Right cardiac atrium (tissue), 5 donors: Measurements from ENCODE around the gene PHF21A. TPM values are rescaled to one million over a fixed set of nuclear protein-coding genes. Genes with fewer than 3 reads are reported as not detected.
A peak's percentile ranks its signal among the peaks of the same experiment; 100 is the strongest.
"Not testable (repeated sequence)": the region's sequence is repeated elsewhere in the genome, so short reads cannot be mapped to it uniquely, and the experiment has no call there.

Experiments used
- ATAC-seq, 2 donors: fragments of 200-7000 bp; cut with Tn5 transposase; one replicate each; pipeline versions ENCODE4 v1.8.0 to v1.9.1; 2020; ENCODE audit warnings: moderate library complexity in 2 of 2, mild to moderate bottlenecking in 1 of 2
- DNase-seq, 3 donors: peaks; one replicate each; pipeline ENCODE4 v3.0.0-alpha.2; 2020
- H3K27ac ChIP-seq: one replicate; pipeline ENCODE4 v1.5.1; 2013; ENCODE audit warnings: mild to moderate bottlenecking, low read length, control low read depth, moderate library complexity
- H3K27me3 ChIP-seq: one replicate; pipeline ENCODE4 v1.6.1; 2013; ENCODE audit not compliant: control insufficient read depth, insufficient read depth
- H3K4me1 ChIP-seq: one replicate; pipeline ENCODE4 v1.6.1; 2013; ENCODE audit warnings: low read length; ENCODE audit not compliant: control insufficient read depth, insufficient read depth
- H3K4me3 ChIP-seq: one replicate; pipeline ENCODE4 v1.5.1; 2013; ENCODE audit warnings: low read length, control low read depth
- H3K9me3 ChIP-seq: one replicate; pipeline ENCODE4 v1.6.1; 2013; ENCODE audit warnings: low read length; ENCODE audit not compliant: control insufficient read depth
- WGBS: extraction: QIAGEN DNeasy Blood & Tissue Kit; methylation state at CpG from one replicate; pipeline ENCODE4 v1.1.7; 2013; 5-methylcytosine and 5-hydroxymethylcytosine counted together
- intact Hi-C, 4 donors: fragments of 100-400 bp; cut with DNase I; formaldehyde crosslinking; loops; one replicate each; pipeline versions ENCODE4 v1.11.0 to v1.14.0; 2022 to 2023
- polyA plus RNA-seq: library from polyadenylated mRNA; stranded (reverse); fragments of 200-250 nt; gene quantifications from one replicate; pipeline ENCODE4 v1.2.3, GENCODE V29; 2013
- total RNA-seq, 4 donors: library from RNA; stranded (reverse); fragmentation: NEBNext Ultra II Directional; extraction: Animal tissue kit (Norgen Biotek cat#: 25700); gene quantifications; one replicate each; pipeline ENCODE4 v1.2.1, GENCODE V29; 2021
- donor health status: healthy with polysubstance abuse.
- donor health status: DM: no; HTN: yes; CAD: no.
- donor health status: DM: no; HTN: no; CAD: no.
- donor health status: DM: no; HTN: yes; CAD: no; lungs with severe emphysema.
- donor health status: DM: yes; HTN: yes; CAD: no.

Gene PHF21A
- total and polyA plus RNA-seq, 5 donors: 23.6 to 57.3 (median 51.7) TPM

GRCh38 chr11:46120346-46121300 lies 631 bp downstream of the PHF21A start:
- peak; percentile 78 to 79 for ATAC-seq
- WGBS: 2% methylated on average over 29 of the region's 29 CpGs
- H3K9me3 ChIP-seq: no peaks in the 10 kb centered on the region
- H3K27me3 ChIP-seq: no peaks in the 10 kb centered on the region
- peak overlapping the region; percentile 99 for H3K4me3 ChIP-seq
- H3K4me1 ChIP-seq: no peaks in the 10 kb centered on the region
- intact Hi-C loops: loop anchor here in 3 of 4 donors (2.0 to 10.0 kb wide), 3 partner anchors 118 to 194 kb away; no protein-coding TSS in a partner anchor
- DNase-seq: peak; percentile 47 to 80 (median 69)
- peak overlapping the region; percentile 100 for H3K27ac ChIP-seq

- peak overlapping the region; percentile 99 for H3K4me3 ChIP-seq
- WGBS: under 1% methylated on average over 56 of the region's 56 CpGs
- peak overlapping the region; percentile 82 for H3K27ac ChIP-seq
- ATAC-seq: peak; percentile 21 to 35
- H3K4me1 ChIP-seq: no peaks in the 10 kb centered on the region
- no peaks in the 10 kb centered on the region for H3K9me3 ChIP-seq
- peak; percentile 44 to 84 (median 80) for DNase-seq
- no peaks in the 10 kb centered on the region for H3K27me3 ChIP-seq
- intact Hi-C loops: loop anchor here (2.0 to 10.0 kb wide), 4 partner anchors 65 to 195 kb away; no protein-coding TSS in a partner anchor
Observed at GRCh38 chr11:46119352-46120216, 1.7 kb downstream of the PHF21A start.

- no peak for ATAC-seq
- intact Hi-C loops: loop anchor here in 2 of 4 donors (10.0 kb wide), 2 partner anchors 64 to 196 kb away; no protein-coding TSS in a partner anchor
Observed at GRCh38 chr11:46118702-46119351, 2.4 kb downstream of the PHF21A start.

GRCh38 chr11:46117842-46118241 lies 3.4 kb downstream of the PHF21A start:
- no peak overlapping the region for H3K27ac ChIP-seq
- H3K27me3 ChIP-seq: no peaks in the 10 kb centered on the region
- no peak for DNase-seq
- intact Hi-C loops: loop anchor here in 2 of 4 donors (10.0 kb wide), 2 partner anchors 63 to 197 kb away; no protein-coding TSS in a partner anchor
- no peaks in the 10 kb centered on the region for H3K4me1 ChIP-seq
- no peak for ATAC-seq
- peak overlapping the region; percentile 32 for H3K4me3 ChIP-seq
- no peaks in the 10 kb centered on the region for H3K9me3 ChIP-seq

More at GRCh38 chr11:46118702-46119351, 2.4 kb downstream of the PHF21A start:
- Histone ChIP-seq H3K4me3 (peak overlapping the region; percentile 99), H3K27me3 (no peaks in the 10 kb centered on the region), H3K9me3 (no peaks in the 10 kb centered on the region), H3K27ac (peak overlapping the region; percentile 82), H3K4me1 (no peaks in the 10 kb centered on the region)
- 18% methylated on average over 6 of the region's 6 CpGs for WGBS
- DNase-seq: no peak

GRCh38 chr11:46116712-46117037 lies 4.6 kb downstream of the PHF21A start:
- not testable (repeated sequence) for H3K9me3 ChIP-seq, DNase-seq, H3K4me1 ChIP-seq, H3K27ac ChIP-seq, H3K27me3 ChIP-seq, H3K4me3 ChIP-seq, ATAC-seq
- WGBS: 74% methylated on average over 10 of the region's 10 CpGs
- intact Hi-C loops: loop anchor here in 2 of 4 donors (10.0 kb wide), 2 partner anchors 62 to 198 kb away; no protein-coding TSS in a partner anchor

- H3K27me3 ChIP-seq: no peaks in the 10 kb centered on the region
- intact Hi-C loops: loop anchor here in 2 of 4 donors (10.0 kb wide), 2 partner anchors 61 to 199 kb away; no protein-coding TSS in a partner anchor
- WGBS: 85% methylated on average over 3 of the region's 3 CpGs
Observed at GRCh38 chr11:46116007-46116711, 5.1 kb downstream of the PHF21A start.

GRCh38 chr11:46114961-46115360 lies 6.3 kb downstream of the PHF21A start:
- H3K27ac ChIP-seq: no peak overlapping the region
- no peak overlapping the region for H3K4me3 ChIP-seq
- no peaks in the 10 kb centered on the region for H3K9me3 ChIP-seq
- no peak for ATAC-seq
- no peaks in the 10 kb centered on the region for H3K4me1 ChIP-seq
- DNase-seq: no peak
- H3K27me3 ChIP-seq: no peaks in the 10 kb centered on the region
- intact Hi-C loops: loop anchor here in 2 of 4 donors (10.0 kb wide), 2 partner anchors 60 to 200 kb away; no protein-coding TSS in a partner anchor

More at GRCh38 chr11:46116007-46116711, 5.1 kb downstream of the PHF21A start:
- ATAC-seq: no peak
- no peak for DNase-seq
- H3K9me3 ChIP-seq: no peaks in the 10 kb centered on the region
- no peaks in the 10 kb centered on the region for H3K4me1 ChIP-seq
- H3K4me3 ChIP-seq: no peak overlapping the region
- no peak overlapping the region for H3K27ac ChIP-seq

- intact Hi-C loops: loop anchor here in 2 of 4 donors (10.0 kb wide), 2 partner anchors 60 to 200 kb away; no protein-coding TSS in a partner anchor
- Histone ChIP-seq H3K4me3 (no peak overlapping the region), H3K4me1 (peaks cover 3% of the 10 kb centered on the region), H3K27me3 (no peaks in the 10 kb centered on the region), H3K9me3 (no peaks in the 10 kb centered on the region), H3K27ac (peak overlapping the region; percentile 27)
- DNase-seq (no peak), ATAC-seq (no peak)
- 79% methylated on average over 4 of the region's 4 CpGs for WGBS
Observed at GRCh38 chr11:46114378-46114777, 6.9 kb downstream of the PHF21A start.

GRCh38 chr11:46112961-46113607 lies 8.2 kb downstream of the PHF21A start:
- H3K4me3 ChIP-seq: no peak overlapping the region
- intact Hi-C loops: loop anchor here in 2 of 4 donors (10.0 kb wide), 2 partner anchors 58 to 202 kb away; no protein-coding TSS in a partner anchor

More at GRCh38 chr11:46112961-46113607, 8.2 kb downstream of the PHF21A start:
- DNase-seq (no peak), ATAC-seq (peak; percentile 95 to 96)
- Histone ChIP-seq H3K27me3 (no peaks in the 10 kb centered on the region), H3K9me3 (no peaks in the 10 kb centered on the region), H3K27ac (no peak overlapping the region), H3K4me1 (peaks cover 3% of the 10 kb centered on the region)
- WGBS: 72% methylated on average over 9 of the region's 9 CpGs
